HG03064 (cell line): ENCODE data around the gene AKAP13.
"Not testable (repeated sequence)": the region's sequence is repeated elsewhere in the genome, so short reads cannot be mapped to it uniquely, and the experiment has no call there.

ENCODE experiments used
- ATAC-seq: cut with Tn5 transposase; IDR thresholded peaks from one replicate; pipeline ENCODE4 v1.9.1; 2021; ENCODE audit warnings: low read depth; ENCODE audit not compliant: unreplicated experiment

The AKAP13 gene

GRCh38 chr15:85473455-85473854 is 93.1 kb downstream of the AKAP13 start:
- no peak for ATAC-seq

- ATAC-seq = no peak
Measured at GRCh38 chr15:85474700-85475316, 94.4 kb downstream of the AKAP13 start.

GRCh38 chr15:85475317-85475701 is 94.9 kb downstream of the AKAP13 start:
- no peak for ATAC-seq

GRCh38 chr15:85475711-85476110 is 95.3 kb downstream of the AKAP13 start:
- no peak for ATAC-seq

- ATAC-seq = no peak
Measured at GRCh38 chr15:85477061-85477460, 96.7 kb downstream of the AKAP13 start.

- no peak for ATAC-seq
Measured at GRCh38 chr15:85477730-85478129, 97.3 kb downstream of the AKAP13 start.

- ATAC-seq = no peak
Measured at GRCh38 chr15:85479071-85479647, 98.8 kb downstream of the AKAP13 start.

GRCh38 chr15:85480923-85481322 is 100.5 kb downstream of the AKAP13 start:
- ATAC-seq = no peak

GRCh38 chr15:85481543-85481942 is 101.1 kb downstream of the AKAP13 start:
- ATAC-seq = not testable (repeated sequence)

- no peak for ATAC-seq
Measured at GRCh38 chr15:85482894-85483293, 102.5 kb downstream of the AKAP13 start.

- ATAC-seq = not testable (repeated sequence)
Measured at GRCh38 chr15:85483955-85484354, 103.6 kb downstream of the AKAP13 start.

- ATAC-seq = not testable (repeated sequence)
Measured at GRCh38 chr15:85484923-85485322, 104.5 kb downstream of the AKAP13 start.

- peak; percentile 69 for ATAC-seq
Measured at GRCh38 chr15:85485956-85486567, 105.7 kb downstream of the AKAP13 start.

- ATAC-seq = not testable (repeated sequence)
Measured at GRCh38 chr15:85487796-85488195, 107.4 kb downstream of the AKAP13 start.

- ATAC-seq = no peak
Measured at GRCh38 chr15:85488997-85489396, 108.6 kb downstream of the AKAP13 start.

- no peak for ATAC-seq
Measured at GRCh38 chr15:85489773-85490493, 109.5 kb downstream of the AKAP13 start.

GRCh38 chr15:85490856-85491255 is 110.5 kb downstream of the AKAP13 start:
- ATAC-seq = no peak

- no peak for ATAC-seq
Measured at GRCh38 chr15:85491691-85492090, 111.3 kb downstream of the AKAP13 start.

GRCh38 chr15:85492406-85492805 is 112.0 kb downstream of the AKAP13 start:
- ATAC-seq = no peak

- ATAC-seq = no peak
Measured at GRCh38 chr15:85493260-85493659, 112.9 kb downstream of the AKAP13 start.

- ATAC-seq = no peak
Measured at GRCh38 chr15:85494048-85494777, 113.8 kb downstream of the AKAP13 start.
